SK-N-SH treated with all-trans-retinoic acid at 6 μM for 48 hours (cell line): ENCODE measurements around the gene PRADC1.

Source experiments
- ATAC-seq: fragments of 200-7000 bp; cut with Tn5 transposase; 3 replicates; pipeline ENCODE4 v1.9.1; 2020; ENCODE audit warnings: mild to moderate bottlenecking, moderate library complexity
- ARNTL ChIP-seq: fragments of 450-650 bp; formaldehyde crosslinking; IDR thresholded peaks from 2 replicates; pipeline ENCODE4 v1.5.0; 2020; ENCODE audit warnings: low read depth, mild to moderate bottlenecking, moderate library complexity, borderline replicate concordance
- BACH2 ChIP-seq: fragments of 250-450 bp; sonication (Bioruptor Pico); IDR thresholded peaks from 2 replicates; pipeline ENCODE4 v1.9.0; 2021; ENCODE audit warnings: mild to moderate bottlenecking, borderline replicate concordance
- CREB5 ChIP-seq: fragments of 250-450 bp; sonication (Bioruptor Pico); IDR thresholded peaks from 2 replicates; pipeline ENCODE4 v1.5.1; 2020; ENCODE audit warnings: low read depth, mild to moderate bottlenecking, moderate library complexity
- CSDC2 ChIP-seq: fragments of 250-450 bp; sonication (Bioruptor Pico); IDR thresholded peaks from 2 replicates; pipeline ENCODE4 v1.5.0; 2020; ENCODE audit warnings: mild to moderate bottlenecking, moderate library complexity
- ESRRG ChIP-seq: fragments of 250-450 bp; sonication (Bioruptor Pico); IDR thresholded peaks from 2 replicates; pipeline ENCODE4 v1.6.1; 2021; ENCODE audit warnings: mild to moderate bottlenecking
- GLIS3 ChIP-seq: fragments of 250-450 bp; sonication (Bioruptor Pico); IDR thresholded peaks from 2 replicates; pipeline ENCODE4 v1.5.0; 2020; ENCODE audit warnings: mild to moderate bottlenecking, moderate library complexity
- ISL1 ChIP-seq: fragments of 250-450 bp; sonication (Bioruptor Pico); IDR thresholded peaks from 2 replicates; pipeline ENCODE4 v2.1.2; 2022; ENCODE audit warnings: mild to moderate bottlenecking, moderate library complexity
- OSR1 ChIP-seq: fragments of 250-450 bp; sonication (Bioruptor Pico); IDR thresholded peaks from 2 replicates; pipeline ENCODE4 v1.8.0; 2022; ENCODE audit warnings: moderate library complexity, mild to moderate bottlenecking, inconsistent platforms
- POU6F1 ChIP-seq: fragments of 250-450 bp; sonication (Bioruptor Pico); IDR thresholded peaks from 2 replicates; pipeline ENCODE4 v1.8.0; 2021; ENCODE audit warnings: low read depth, mild to moderate bottlenecking, moderate library complexity, borderline replicate concordance
- PPARA ChIP-seq: fragments of 250-450 bp; sonication (Bioruptor Pico); IDR thresholded peaks from 2 replicates; pipeline ENCODE4 v1.5.0; 2020; ENCODE audit warnings: mild to moderate bottlenecking, borderline replicate concordance
- RARB ChIP-seq: fragments of 250-450 bp; sonication (Bioruptor Pico); IDR thresholded peaks from 2 replicates; pipeline ENCODE4 v1.8.0; 2021; ENCODE audit warnings: mild to moderate bottlenecking, moderate library complexity
- SNAI2 ChIP-seq: fragments of 250-450 bp; sonication (Bioruptor Pico); IDR thresholded peaks from 2 replicates; pipeline ENCODE4 v1.5.0; 2020; ENCODE audit warnings: mild to moderate bottlenecking, moderate library complexity
- TCF4 ChIP-seq: fragments of 250-450 bp; sonication (Bioruptor Pico); IDR thresholded peaks from 2 replicates; pipeline ENCODE4 v1.8.0; 2021; ENCODE audit warnings: mild to moderate bottlenecking, moderate library complexity, borderline replicate concordance
- TSHZ2 ChIP-seq: fragments of 250-450 bp; sonication (Bioruptor Pico); IDR thresholded peaks from 2 replicates; pipeline ENCODE4 v1.5.0; 2020; ENCODE audit warnings: mild to moderate bottlenecking, moderate library complexity
- ZC3H10 ChIP-seq: fragments of 250-450 bp; sonication (Bioruptor Pico); IDR thresholded peaks from 2 replicates; pipeline ENCODE4 v1.5.1; 2021; ENCODE audit warnings: mild to moderate bottlenecking, moderate library complexity
- ZFP3 ChIP-seq: fragments of 250-450 bp; sonication (Bioruptor Pico); IDR thresholded peaks from 2 replicates; pipeline ENCODE4 v1.5.0; 2020; ENCODE audit warnings: mild to moderate bottlenecking, moderate library complexity
- ZFP30 ChIP-seq: fragments of 450-650 bp; formaldehyde crosslinking; IDR thresholded peaks from 2 replicates; pipeline ENCODE4 v1.5.0; 2022; ENCODE audit warnings: mild to moderate bottlenecking, moderate library complexity
- ZNF565 ChIP-seq: fragments of 450-650 bp; formaldehyde crosslinking; conservative IDR thresholded peaks from 2 replicates; pipeline ENCODE4 v1.5.0; 2020; ENCODE audit warnings: low read depth, mild to moderate bottlenecking, moderate library complexity
- ZNF8 ChIP-seq: fragments of 450-650 bp; formaldehyde crosslinking; IDR thresholded peaks from 2 replicates; pipeline ENCODE4 v1.5.0; 2020; ENCODE audit warnings: mild to moderate bottlenecking, moderate library complexity

The PRADC1 gene

GRCh38 chr2:73217826-73218225, 15.2 kb downstream of the PRADC1 start:
- TF ChIP-seq SNAI2 (no peak), PPARA (CRISPR knock-in tag) (no peak), ZNF8 (no peak), ZNF565 (CRISPR knock-in tag) (no peak), OSR1 (CRISPR knock-in tag) (no peak), ZFP3 (CRISPR knock-in tag) (no peak), CSDC2 (CRISPR knock-in tag) (no peak), CREB5 (CRISPR knock-in tag) (no peak), TCF4 (CRISPR knock-in tag) (no peak), POU6F1 (CRISPR knock-in tag) (no peak)
- ATAC-seq = no peak

GRCh38 chr2:73217160-73217559, 15.9 kb downstream of the PRADC1 start:
- no peak for ATAC-seq

GRCh38 chr2:73215254-73215653, 17.8 kb downstream of the PRADC1 start:
- no peak for ATAC-seq
- no peak for TF ChIP-seq OSR1 (CRISPR knock-in tag)
- no peak for TF ChIP-seq SNAI2
- TF ChIP-seq ISL1 (CRISPR knock-in tag) = no peak
- no peak for TF ChIP-seq ZFP30 (CRISPR knock-in tag)

More at GRCh38 chr2:73217160-73217559, 15.9 kb downstream of the PRADC1 start:
- TF ChIP-seq ZC3H10 (CRISPR knock-in tag) (no peak), ZNF565 (CRISPR knock-in tag) (no peak), ZFP30 (CRISPR knock-in tag) (no peak), POU6F1 (CRISPR knock-in tag) (no peak), CREB5 (CRISPR knock-in tag) (no peak), BACH2 (CRISPR knock-in tag) (no peak), CSDC2 (CRISPR knock-in tag) (no peak), GLIS3 (CRISPR knock-in tag) (no peak), TCF4 (CRISPR knock-in tag) (no peak), RARB (no peak)

- peak; percentile 80 for ATAC-seq
- TF ChIP-seq TSHZ2 = peak; percentile 50; the same call in 1 of the 2 replicates
- no peak for TF ChIP-seq ARNTL (CRISPR knock-in tag)
- no peak for TF ChIP-seq GLIS3 (CRISPR knock-in tag)
- no peak for TF ChIP-seq ZFP3 (CRISPR knock-in tag)
- no peak for TF ChIP-seq ISL1 (CRISPR knock-in tag)
- no peak for TF ChIP-seq ESRRG (CRISPR knock-in tag)
Observed at GRCh38 chr2:73214120-73215035, 18.7 kb downstream of the PRADC1 start, which contains the start of gene SMYD5. Gene SMYD5 (plus strand): TSS chr2:73214245. CDS start chr2:73214267, 22 bp downstream.
